HG03457 (cell line): ENCODE results near the gene P2RY2.
"Not testable (repeated sequence)": the region's sequence is repeated elsewhere in the genome, so short reads cannot be mapped to it uniquely, and the experiment has no call there.

Source experiments
- ATAC-seq: cut with Tn5 transposase; IDR thresholded peaks from one replicate; pipeline ENCODE4 v1.9.1; 2021; ENCODE audit warnings: moderate number of reproducible peaks; ENCODE audit not compliant: unreplicated experiment

The P2RY2 gene

GRCh38 chr11:73187854-73188253 is 30.2 kb upstream of the P2RY2 start:
- ATAC-seq = no peak

GRCh38 chr11:73188301-73188700 is 29.8 kb upstream of the P2RY2 start:
- ATAC-seq = no peak

GRCh38 chr11:73189315-73189714 is 28.8 kb upstream of the P2RY2 start:
- no peak for ATAC-seq

- ATAC-seq = no peak
Observed at GRCh38 chr11:73189723-73190556, 28.1 kb upstream of the P2RY2 start.

GRCh38 chr11:73190557-73190885 is 27.6 kb upstream of the P2RY2 start:
- no peak for ATAC-seq

GRCh38 chr11:73191151-73191550 is 26.9 kb upstream of the P2RY2 start:
- no peak for ATAC-seq

GRCh38 chr11:73192272-73192671 is 25.8 kb upstream of the P2RY2 start:
- no peak for ATAC-seq

GRCh38 chr11:73193251-73194033 is 24.6 kb upstream of the P2RY2 start:
- ATAC-seq = no peak

- ATAC-seq = no peak
Observed at GRCh38 chr11:73194034-73194507, 24.0 kb upstream of the P2RY2 start.

- ATAC-seq = no peak
Observed at GRCh38 chr11:73194593-73194992, 23.5 kb upstream of the P2RY2 start.

GRCh38 chr11:73195191-73196007 is 22.7 kb upstream of the P2RY2 start:
- ATAC-seq = no peak

GRCh38 chr11:73196576-73196975 is 21.5 kb upstream of the P2RY2 start:
- ATAC-seq = no peak

- ATAC-seq = no peak
Observed at GRCh38 chr11:73197348-73197747, 20.7 kb upstream of the P2RY2 start.

- ATAC-seq = not testable (repeated sequence)
Observed at GRCh38 chr11:73197787-73198186, 20.3 kb upstream of the P2RY2 start.

GRCh38 chr11:73198677-73199076 is 19.4 kb upstream of the P2RY2 start:
- ATAC-seq = no peak

GRCh38 chr11:73199446-73199845 is 18.6 kb upstream of the P2RY2 start:
- no peak for ATAC-seq

- ATAC-seq = no peak
Observed at GRCh38 chr11:73200256-73200655, 17.8 kb upstream of the P2RY2 start.

- no peak for ATAC-seq
Observed at GRCh38 chr11:73201249-73201648, 16.8 kb upstream of the P2RY2 start.

- no peak for ATAC-seq
Observed at GRCh38 chr11:73201888-73202780, 15.9 kb upstream of the P2RY2 start.

GRCh38 chr11:73203322-73203721 is 14.8 kb upstream of the P2RY2 start:
- ATAC-seq = no peak
